H1 (cell line): ENCODE measurements around the gene RNF4. TPM values are rescaled to one million over a fixed set of nuclear protein-coding genes. Genes with fewer than 3 reads are reported as not detected.

Experiments used
- CTCF ChIA-PET: fragments of 300-600 bp; sonication (Branson Sonifier 250); formaldehyde crosslinking; loops from one replicate; lab custom pipeline; 2021; ENCODE audit not compliant: partially characterized antibody; lab: Charles Lee
- POLR2A ChIA-PET: fragments of 300-600 bp; sonication (Branson Sonifier 250); formaldehyde crosslinking; loops from one replicate; lab custom pipeline; 2021; ENCODE audit warnings: inconsistent platforms; ENCODE audit not compliant: partially characterized antibody; lab: Charles Lee
- DNase-seq, 2 experiments: peaks; one replicate each; pipeline versions ENCODE4 v3.0.0 to v3.0.0-alpha.2; 2010 to 2022; ENCODE audit warnings: low spot score in 2 of 2, low read depth in 1 of 2, mixed read lengths in 1 of 2
- FAIRE-seq: peaks from 2 replicates; lab custom pipeline; 2011; peaks lifted over from hg19 to GRCh38; lab: Jason Lieb, UNC
- H2AFZ ChIP-seq: 2 replicates; pipeline ENCODE4 v1.8.1; 2012; ENCODE audit warnings: low read length, inconsistent platforms
- H2AK5ac ChIP-seq: 2 replicates; pipeline ENCODE4 v1.6.1; 2013; ENCODE audit warnings: low read depth, low read length
- H2BK120ac ChIP-seq: replicated peaks from 2 replicates; pipeline ENCODE3; 2013; ENCODE audit warnings: low read depth, low read length, inconsistent platforms
- H2BK12ac ChIP-seq: 2 replicates; pipeline ENCODE4 v1.6.1; 2013; ENCODE audit warnings: low read depth, low read length
- H2BK15ac ChIP-seq: 2 replicates; pipeline ENCODE4 v1.6.1; 2013; ENCODE audit warnings: low read length
- H2BK20ac ChIP-seq: 2 replicates; pipeline ENCODE4 v1.6.1; 2013; ENCODE audit warnings: low read length
- H2BK5ac ChIP-seq: 2 replicates; pipeline ENCODE4 v1.6.1; 2013; ENCODE audit warnings: low read depth, low read length
- H3K14ac ChIP-seq: 2 replicates; pipeline ENCODE4 v1.6.1; 2013; ENCODE audit warnings: inconsistent platforms; ENCODE audit not compliant: insufficient read length
- H3K18ac ChIP-seq: 2 replicates; pipeline ENCODE4 v1.6.1; 2013; ENCODE audit warnings: low read length; ENCODE audit errors: extremely low read depth
- H3K23ac ChIP-seq: 2 replicates; pipeline ENCODE4 v1.6.1; 2013; ENCODE audit warnings: inconsistent platforms; ENCODE audit not compliant: insufficient read length
- H3K23me2 ChIP-seq: 2 replicates; pipeline ENCODE4 v1.6.1; 2013; ENCODE audit warnings: low read depth, low read length
- H3K27ac ChIP-seq: 2 replicates; pipeline ENCODE4 v1.6.1; 2011; ENCODE audit warnings: low read depth, low read length, inconsistent platforms
- H3K27me3 ChIP-seq, 4 experiments: replicated peaks in 1 of 4; 1 replicate in 1 of 4; 2 replicates in 3 of 4; pipeline versions ENCODE4 v1.6.1 to v1.8.1; 2011 to 2013; ENCODE audit warnings: low read length in 3 of 4, mild to moderate bottlenecking in 3 of 4, inconsistent platforms in 2 of 4, mixed read lengths in 2 of 4, moderate library complexity in 1 of 4; ENCODE audit not compliant: control insufficient read depth in 3 of 4, insufficient read depth in 3 of 4; ENCODE audit errors: extremely low read depth in 1 of 4
- H3K36me3 ChIP-seq, 4 experiments: 2 replicates each; pipeline versions ENCODE4 v1.6.1 to v1.8.1; 2011 to 2013; ENCODE audit warnings: mild to moderate bottlenecking in 4 of 4, low read length in 3 of 4, moderate library complexity in 2 of 4, control low read depth in 1 of 4, inconsistent platforms in 1 of 4; ENCODE audit not compliant: insufficient read depth in 4 of 4, control insufficient read depth in 2 of 4
- H3K4ac ChIP-seq: replicated peaks from 2 replicates; pipeline ENCODE3; 2013; ENCODE audit warnings: low read length, low read depth, mixed read lengths, inconsistent platforms; ENCODE audit not compliant: insufficient read length
- H3K4me1 ChIP-seq, 4 experiments: replicated peaks in 1 of 4; 1 replicate in 1 of 4; 2 replicates in 3 of 4; pipeline versions ENCODE4 v1.6.1 to v1.8.1; 2011 to 2013; ENCODE audit warnings: low read length in 3 of 4, inconsistent platforms in 2 of 4, mixed read lengths in 1 of 4; ENCODE audit not compliant: insufficient read depth in 4 of 4, control insufficient read depth in 3 of 4
- H3K4me2 ChIP-seq, 2 experiments: 2 replicates each; pipeline versions ENCODE4 v1.6.1 to v1.8.1; 2011 to 2013; ENCODE audit warnings: low read depth in 2 of 2, low read length in 2 of 2, control low read depth in 1 of 2, inconsistent platforms in 1 of 2, mild to moderate bottlenecking in 1 of 2; ENCODE audit not compliant: insufficient read depth in 1 of 2
- H3K4me3 ChIP-seq, 4 experiments: fragments of 200-600, 300-600 bp in 1 of 4; sonication (generic), shearing (Covaris generic), sonication (Bioruptor Twin) in 1 of 4; 2 replicates each; pipeline versions ENCODE4 v1.5.1 to v1.8.1; 2011 to 2016; ENCODE audit warnings: low read length in 4 of 4, low read depth in 3 of 4, control low read depth in 2 of 4, inconsistent platforms in 2 of 4, mild to moderate bottlenecking in 2 of 4, mixed read lengths in 1 of 4, moderate library complexity in 1 of 4; ENCODE audit not compliant: insufficient read depth in 2 of 4; ENCODE audit errors: extremely low read depth in 1 of 4
- H3K56ac ChIP-seq: replicated peaks from 2 replicates; pipeline ENCODE3; 2013; ENCODE audit warnings: low read depth, mild to moderate bottlenecking, mixed read lengths, low read length, inconsistent platforms; ENCODE audit not compliant: insufficient read length
- H3K79me1 ChIP-seq: 2 replicates; pipeline ENCODE4 v1.6.1; 2013; ENCODE audit warnings: low read depth, low read length, control low read depth
- H3K79me2 ChIP-seq, 2 experiments: 2 replicates each; pipeline versions ENCODE4 v1.6.1 to v1.8.1; 2012 to 2013; ENCODE audit warnings: low read length in 2 of 2, mild to moderate bottlenecking in 2 of 2, inconsistent platforms in 1 of 2; ENCODE audit not compliant: insufficient read depth in 2 of 2, control insufficient read depth in 1 of 2
- H3K9ac ChIP-seq, 4 experiments: replicated peaks in 1 of 4; 1 replicate in 1 of 4; 2 replicates in 3 of 4; pipeline versions ENCODE4 v1.6.1 to v1.8.1; 2011 to 2013; ENCODE audit warnings: low read depth in 3 of 4, low read length in 3 of 4, control low read depth in 2 of 4, mild to moderate bottlenecking in 2 of 4, moderate library complexity in 2 of 4, inconsistent platforms in 1 of 4; ENCODE audit errors: extremely low read depth in 1 of 4
- H3K9me3 ChIP-seq, 2 experiments: 2 replicates each; pipeline versions ENCODE4 v1.6.1 to v1.8.1; 2012 to 2013; ENCODE audit warnings: mild to moderate bottlenecking in 2 of 2, moderate library complexity in 2 of 2, control low read depth in 1 of 2, inconsistent platforms in 1 of 2, low read depth in 1 of 2, low read length in 1 of 2, mixed read lengths in 1 of 2; ENCODE audit not compliant: insufficient read depth in 2 of 2
- H4K20me1 ChIP-seq, 2 experiments: replicated peaks in 1 of 2; 2 replicates each; pipeline versions ENCODE3 to v1.8.1; 2011 to 2013; ENCODE audit warnings: inconsistent platforms in 2 of 2, low read length in 2 of 2, mild to moderate bottlenecking in 1 of 2; ENCODE audit not compliant: insufficient read depth in 2 of 2, control insufficient read depth in 1 of 2
- H4K5ac ChIP-seq: 2 replicates; pipeline ENCODE4 v1.6.1; 2013; ENCODE audit warnings: low read length, low read depth, mixed read lengths, inconsistent platforms; ENCODE audit not compliant: insufficient read length
- H4K8ac ChIP-seq: 2 replicates; pipeline ENCODE4 v1.8.0; 2013; ENCODE audit warnings: mild to moderate bottlenecking, moderate library complexity, low read length, inconsistent platforms; ENCODE audit not compliant: insufficient read depth; ENCODE audit errors: extremely low read depth
- H4K91ac ChIP-seq: replicated peaks from 2 replicates; pipeline ENCODE3; 2013; ENCODE audit warnings: low read length, mixed read lengths, inconsistent platforms; ENCODE audit not compliant: insufficient read length
- EZH2 ChIP-seq: fragments of 200-600 bp; sonication (generic); IDR thresholded peaks from 2 replicates; pipeline ENCODE4 v1.7.1; 2012; ENCODE audit warnings: low read depth, mild to moderate bottlenecking, moderate library complexity, low read length, inconsistent platforms; ENCODE audit not compliant: severe bottlenecking
- GTF2F1 ChIP-seq: IDR thresholded peaks from 2 replicates; pipeline ENCODE4 v1.6.1; 2012; ENCODE audit warnings: low read depth, low read length, improper control_type of control experiment, borderline replicate concordance
- NRF1 ChIP-seq: IDR thresholded peaks from 2 replicates; pipeline ENCODE4 v1.6.1; 2011; ENCODE audit warnings: mild to moderate bottlenecking, low read depth, low read length, improper control_type of control experiment
- RNF2 ChIP-seq: fragments of 200-900, 300-1000 bp; sonication (generic); IDR thresholded peaks from 2 replicates; pipeline ENCODE4 v1.7.1; 2016; ENCODE audit warnings: borderline replicate concordance, low read depth, mild to moderate bottlenecking, antibody characterized with exemption, low read length; ENCODE audit not compliant: poor library complexity, severe bottlenecking; ENCODE audit errors: missing control alignments
- RXRA ChIP-seq: IDR thresholded peaks from 2 replicates; pipeline ENCODE4 v1.6.1; 2011; ENCODE audit warnings: low read depth, mild to moderate bottlenecking, low read length, moderate library complexity; ENCODE audit not compliant: insufficient read depth
- TAF7 ChIP-seq: optimal IDR thresholded peaks from 2 replicates; pipeline ENCODE3; 2011; ENCODE audit warnings: low read depth, mild to moderate bottlenecking, inconsistent platforms, low read length, moderate library complexity, borderline replicate concordance
- WGBS, 2 experiments: shearing (Covaris generic) in 1 of 2; methylation state at CpG; one replicate each; pipeline versions ENCODE4 v1.1.6 to v1.1.7; 2013 to 2015; ENCODE audit warnings: low lambda C conversion rate in 2 of 2, mixed read lengths in 2 of 2, inconsistent platforms in 1 of 2, low coverage in 1 of 2, missing lambda C conversion rate in 1 of 2; ENCODE audit not compliant: insufficient replicate concordance in 2 of 2, insufficient coverage in 1 of 2, insufficient read length in 1 of 2; ENCODE audit errors: extremely low coverage in 1 of 2, missing lambda C conversion rate in 1 of 2; 5-methylcytosine and 5-hydroxymethylcytosine counted together
- polyA plus RNA-seq, 7 experiments: library from polyadenylated mRNA; depleted of rRNA in 3 of 7; stranded (reverse) in 5 of 7; unstranded in 2 of 7; fragments of >200 nt in 5 of 7; fragments of 200-250 nt in 2 of 7; gene quantifications; 1 replicate in 5 of 7; 2 replicates in 1 of 7; 4 replicates in 1 of 7; pipeline versions ENCODE4 v1.2.1 to v1.2.3, GENCODE V29; 2011 to 2013; ENCODE audit warnings: missing spikeins in 2 of 7, mixed read lengths in 2 of 7
- total RNA-seq: library from RNA; stranded (reverse); fragmentation: NEBNext Ultra II Directional; extraction: Animal tissue kit (Norgen Biotek cat#: 25700); gene quantifications from 2 replicates; pipeline ENCODE4 v1.2.1, GENCODE V29; 2021
- TF ChIP-seq, protein P1 (sequence below), 3 experiments: IDR thresholded peaks; 1 replicate in 2 of 3; 2 replicates in 1 of 3; pipeline versions ENCODE4 v1.5.1 to v1.6.1; 2011; ENCODE audit warnings: low read length in 3 of 3, mild to moderate bottlenecking in 3 of 3, inconsistent platforms in 2 of 3, low read depth in 1 of 3, moderate library complexity in 1 of 3; ENCODE audit not compliant: insufficient read depth in 1 of 3; ENCODE audit errors: control extremely low read depth in 1 of 3

RNF4 gene
- total and polyA plus RNA-seq, 2 of the 8 experiments (the other 6 are each of a cell fraction or from before 2014, with no cell fraction given), result 68.2 to 78.9 TPM

DNA sequence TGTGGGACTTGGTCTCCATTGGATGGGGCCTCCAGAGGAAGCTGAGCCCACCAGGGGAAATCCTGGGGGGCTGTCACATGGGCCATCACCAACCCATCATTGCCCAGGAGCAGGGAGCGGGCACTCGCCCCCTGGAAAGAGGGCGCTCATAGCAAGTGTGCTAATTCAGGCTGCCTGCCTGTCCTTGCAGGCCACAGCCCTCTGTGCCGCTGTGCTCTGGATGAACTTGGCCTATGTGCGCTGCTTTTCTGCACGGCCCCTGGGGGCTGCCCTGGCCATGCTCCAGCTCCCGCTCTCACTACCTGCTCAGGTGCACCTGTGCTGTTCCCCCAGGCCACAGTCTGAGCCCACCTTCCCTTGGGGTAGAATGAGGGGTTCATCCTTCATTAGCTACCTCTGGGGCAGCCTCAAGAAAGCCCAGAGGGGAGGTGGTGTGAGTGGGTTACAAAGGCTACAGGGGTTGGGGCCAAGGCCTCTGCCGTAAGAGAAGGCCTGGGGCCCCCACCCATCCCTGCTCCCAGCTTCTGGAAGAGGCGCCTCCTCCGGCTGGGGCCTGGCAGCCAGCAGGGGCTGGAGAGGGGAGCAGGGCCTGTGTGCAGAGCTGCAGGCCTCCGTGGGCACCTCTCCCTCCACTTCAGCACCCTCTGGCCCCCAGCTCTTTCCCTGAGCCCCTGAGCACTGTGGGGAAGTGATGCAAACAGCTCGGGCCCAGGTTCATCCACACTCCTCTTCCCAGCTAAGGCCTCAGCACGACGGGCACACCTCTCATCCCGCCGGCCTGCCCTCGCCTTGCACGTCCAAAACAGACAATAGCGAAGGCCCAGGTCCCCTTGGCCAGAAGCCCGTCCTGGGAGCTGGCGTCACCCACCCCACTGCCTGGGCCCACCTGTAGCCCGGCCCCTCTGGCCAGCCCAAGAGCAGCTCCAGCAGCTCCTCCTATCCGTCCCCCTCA is 41.2 kb upstream of the RNF4 start:
- H3K18ac ChIP-seq, result no peak overlapping the region
- H4K8ac ChIP-seq, result peak overlapping the region; percentile 25; the same call in 1 of the 2 replicates
- no peaks in the 10 kb centered on the region for H4K20me1 ChIP-seq
- H3K9me3 ChIP-seq, result no peaks in the 10 kb centered on the region
- H3K23me2 ChIP-seq, result no peaks in the 10 kb centered on the region
- no peak overlapping the region for H3K4ac ChIP-seq
- no peak overlapping the region for H3K9ac ChIP-seq
- DNase-seq (no peak), FAIRE-seq (no peak)
- peaks cover 0 to 9% (median 2%) of the 10 kb centered on the region in 4 experiments; a peak in 4 of 7 replicates for H3K4me1 ChIP-seq
- no peak overlapping the region for H3K23ac ChIP-seq
- CTCF ChIA-PET, result interaction anchor here (0.7 to 4.0 kb wide), 10 partner anchors 7 to 210 kb away, joined by 3 to 40 read pairs (median 6); no protein-coding TSS in a partner anchor
- no peak overlapping the region for H2BK15ac ChIP-seq
- H3K79me2 ChIP-seq, result no peaks in the 10 kb centered on the region
- H4K5ac ChIP-seq, result no peak overlapping the region
- H3K56ac ChIP-seq, result no peak overlapping the region
- H3K4me2 ChIP-seq, result no peak overlapping the region
- no peak overlapping the region for H2AK5ac ChIP-seq
- 88% methylated on average over 23 of the region's 23 CpGs; no CpG with 5 or more reads in 1 of the 2 experiments for WGBS, 2 experiments
- H3K27me3 ChIP-seq, result no peaks in the 10 kb centered on the region
- H4K91ac ChIP-seq, result no peak overlapping the region
- POLR2A ChIA-PET, result interaction anchor here (0.6 to 1.7 kb wide), 2 partner anchors 12 to 24 kb away, joined by 3 to 5 read pairs; no protein-coding TSS in a partner anchor
- no peak overlapping the region for H2BK120ac ChIP-seq
- no peak overlapping the region for H3K27ac ChIP-seq
- no peak overlapping the region for H2BK20ac ChIP-seq
- H3K4me3 ChIP-seq, result no peak overlapping the region
- no peak overlapping the region for H2AFZ ChIP-seq
- no peaks in the 10 kb centered on the region for H3K36me3 ChIP-seq
- H3K14ac ChIP-seq, result no peak overlapping the region
- no peak overlapping the region for H2BK12ac ChIP-seq
- H3K79me1 ChIP-seq, result no peaks in the 10 kb centered on the region
- H2BK5ac ChIP-seq, result no peak overlapping the region
- no peak for TF ChIP-seq GTF2F1
- TF ChIP-seq, protein P1, sequence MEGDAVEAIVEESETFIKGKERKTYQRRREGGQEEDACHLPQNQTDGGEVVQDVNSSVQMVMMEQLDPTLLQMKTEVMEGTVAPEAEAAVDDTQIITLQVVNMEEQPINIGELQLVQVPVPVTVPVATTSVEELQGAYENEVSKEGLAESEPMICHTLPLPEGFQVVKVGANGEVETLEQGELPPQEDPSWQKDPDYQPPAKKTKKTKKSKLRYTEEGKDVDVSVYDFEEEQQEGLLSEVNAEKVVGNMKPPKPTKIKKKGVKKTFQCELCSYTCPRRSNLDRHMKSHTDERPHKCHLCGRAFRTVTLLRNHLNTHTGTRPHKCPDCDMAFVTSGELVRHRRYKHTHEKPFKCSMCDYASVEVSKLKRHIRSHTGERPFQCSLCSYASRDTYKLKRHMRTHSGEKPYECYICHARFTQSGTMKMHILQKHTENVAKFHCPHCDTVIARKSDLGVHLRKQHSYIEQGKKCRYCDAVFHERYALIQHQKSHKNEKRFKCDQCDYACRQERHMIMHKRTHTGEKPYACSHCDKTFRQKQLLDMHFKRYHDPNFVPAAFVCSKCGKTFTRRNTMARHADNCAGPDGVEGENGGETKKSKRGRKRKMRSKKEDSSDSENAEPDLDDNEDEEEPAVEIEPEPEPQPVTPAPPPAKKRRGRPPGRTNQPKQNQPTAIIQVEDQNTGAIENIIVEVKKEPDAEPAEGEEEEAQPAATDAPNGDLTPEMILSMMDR (IDR thresholded peaks at IDR 0.05; ENCODE audit: control extremely low read depth in 1 of 3, insufficient read depth in 1 of 3, low read depth in 1 of 3, low read length in 3 of 3), result no peak
- TF ChIP-seq NRF1, result no peak
- TF ChIP-seq TAF7, result no peak
- TF ChIP-seq RNF2, result no peak
- TF ChIP-seq RXRA, result no peak
- no peak for TF ChIP-seq EZH2
